ENCODE measurements around the gene DAB2IP. TPM values are rescaled to one million over a fixed set of nuclear protein-coding genes. Genes with fewer than 3 reads are reported as not detected.

The DAB2IP gene
- total RNA-seq (2014; rRNA removed; shearing (Covaris generic)) (35.1 and 42.8 TPM in 2 replicates), polyA plus RNA-seq (2016; fragmentation: Nextera tagmentation; extraction: Ambion mirVana) (8.9 and 11.4 TPM in 2 replicates)
- long read RNA-seq, partial matches to known transcripts, result 3 of 3 reads
- long read RNA-seq, other reads (novel, unspliced or antisense), result 0 of 3 reads

DNA sequence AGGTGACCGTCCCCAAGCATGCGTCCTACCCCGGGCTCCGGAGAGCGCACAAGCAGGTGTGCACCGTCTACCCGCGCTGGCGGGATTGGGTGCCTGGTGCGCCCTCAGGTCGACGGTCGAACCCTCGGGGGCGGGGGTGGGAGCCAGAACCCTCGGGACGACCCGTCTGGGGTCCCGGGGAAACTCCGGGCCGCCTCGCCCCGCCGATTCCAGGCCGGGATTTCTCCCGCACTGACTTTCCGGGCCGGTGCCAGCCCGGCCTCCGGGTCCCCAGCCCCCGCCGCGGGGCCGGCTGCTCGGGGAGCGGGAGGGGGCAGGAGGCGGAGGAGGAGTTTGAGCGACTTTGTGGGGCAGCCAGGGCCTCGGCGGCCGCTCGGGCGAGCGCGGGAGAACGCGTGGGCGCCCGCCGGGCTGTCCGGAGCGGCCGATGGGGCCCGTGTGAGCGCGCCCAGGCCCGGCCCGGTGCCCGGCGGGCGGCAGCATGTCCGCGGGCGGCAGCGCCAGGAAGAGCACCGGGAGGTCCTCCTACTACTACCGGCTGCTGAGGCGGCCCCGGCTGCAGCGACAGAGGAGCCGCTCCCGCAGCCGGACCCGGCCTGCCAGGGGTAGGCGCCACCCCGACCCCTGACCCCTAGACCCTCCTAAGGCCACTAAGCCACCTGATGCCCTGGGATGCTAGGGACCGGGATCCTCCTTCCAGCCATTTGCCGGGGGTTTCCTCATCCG is at the start of gene DAB2IP:
Gene DAB2IP, plus strand, starts transcription at position 340 of the 726 bp plus-strand sequence. Its CDS starts 142 bp downstream, at position 482.
- Histone ChIP-seq H3K79me2 (replicated peaks; ENCODE audit: insufficient read depth) (peaks cover 26% of the 10 kb centered on the region), H3K4me2 (peak within 1 kb of the TSS; percentile 98), H3K36me3 (ENCODE audit: insufficient read depth) (no peaks in the 10 kb centered on the region), H3F3A (replicated peaks; ENCODE audit: low read depth) (peaks cover 8% of the 10 kb centered on the region; the same call in 1 of the 2 replicates), H3K9me2 (ENCODE audit: insufficient read depth) (no peaks in the 10 kb centered on the region), H3K27ac (ENCODE audit: low read depth) (no peak within 1 kb of the TSS), H3K27me3 (ENCODE audit: insufficient read depth) (peaks cover 7% of the 10 kb centered on the region; the same call in 1 of the 2 replicates), H3K4me1 (ENCODE audit: insufficient read depth) (peaks cover 30% of the 10 kb centered on the region), H4K20me1 (replicated peaks; ENCODE audit: insufficient read depth) (peaks cover 27% of the 10 kb centered on the region), H3K4me3 (peak within 1 kb of the TSS; percentile 81), H2AFZ (peak within 1 kb of the TSS; percentile 52; the same call in 1 of the 2 replicates)
- TF ChIP-seq CREB1 (CRISPR knock-in tag; IDR thresholded peaks at IDR 0.05; ENCODE audit: low read depth) (no peak), JUNB (IDR thresholded peaks at IDR 0.05; ENCODE audit: unreplicated experiment) (no peak), POLR2AphosphoS5 (IDR thresholded peaks at IDR 0.05; ENCODE audit: low read depth) (no peak; the same call in 1 of the 2 replicates), ZNF331 (CRISPR knock-in tag; IDR thresholded peaks at IDR 0.05; ENCODE audit: low read depth) (no peak), STAT1 (IDR thresholded peaks at IDR 0.05; ENCODE audit: unreplicated experiment) (no peak), EZH2phosphoT487 (IDR thresholded peaks at IDR 0.05; ENCODE audit: unreplicated experiment) (no peak), NANOG (IDR thresholded peaks at IDR 0.05; ENCODE audit: borderline replicate concordance) (no peak), EZH2 (IDR thresholded peaks at IDR 0.05; ENCODE audit: low read depth, unreplicated experiment) (no peak), ZNF114 (CRISPR knock-in tag; IDR thresholded peaks at IDR 0.05) (no peak)
- TF ChIP-seq, protein P1, sequence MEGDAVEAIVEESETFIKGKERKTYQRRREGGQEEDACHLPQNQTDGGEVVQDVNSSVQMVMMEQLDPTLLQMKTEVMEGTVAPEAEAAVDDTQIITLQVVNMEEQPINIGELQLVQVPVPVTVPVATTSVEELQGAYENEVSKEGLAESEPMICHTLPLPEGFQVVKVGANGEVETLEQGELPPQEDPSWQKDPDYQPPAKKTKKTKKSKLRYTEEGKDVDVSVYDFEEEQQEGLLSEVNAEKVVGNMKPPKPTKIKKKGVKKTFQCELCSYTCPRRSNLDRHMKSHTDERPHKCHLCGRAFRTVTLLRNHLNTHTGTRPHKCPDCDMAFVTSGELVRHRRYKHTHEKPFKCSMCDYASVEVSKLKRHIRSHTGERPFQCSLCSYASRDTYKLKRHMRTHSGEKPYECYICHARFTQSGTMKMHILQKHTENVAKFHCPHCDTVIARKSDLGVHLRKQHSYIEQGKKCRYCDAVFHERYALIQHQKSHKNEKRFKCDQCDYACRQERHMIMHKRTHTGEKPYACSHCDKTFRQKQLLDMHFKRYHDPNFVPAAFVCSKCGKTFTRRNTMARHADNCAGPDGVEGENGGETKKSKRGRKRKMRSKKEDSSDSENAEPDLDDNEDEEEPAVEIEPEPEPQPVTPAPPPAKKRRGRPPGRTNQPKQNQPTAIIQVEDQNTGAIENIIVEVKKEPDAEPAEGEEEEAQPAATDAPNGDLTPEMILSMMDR (conservative IDR thresholded peaks at IDR 0.05; ENCODE audit: low read depth in 2 of 2), result no peak
- TF ChIP-seq, protein P2, sequence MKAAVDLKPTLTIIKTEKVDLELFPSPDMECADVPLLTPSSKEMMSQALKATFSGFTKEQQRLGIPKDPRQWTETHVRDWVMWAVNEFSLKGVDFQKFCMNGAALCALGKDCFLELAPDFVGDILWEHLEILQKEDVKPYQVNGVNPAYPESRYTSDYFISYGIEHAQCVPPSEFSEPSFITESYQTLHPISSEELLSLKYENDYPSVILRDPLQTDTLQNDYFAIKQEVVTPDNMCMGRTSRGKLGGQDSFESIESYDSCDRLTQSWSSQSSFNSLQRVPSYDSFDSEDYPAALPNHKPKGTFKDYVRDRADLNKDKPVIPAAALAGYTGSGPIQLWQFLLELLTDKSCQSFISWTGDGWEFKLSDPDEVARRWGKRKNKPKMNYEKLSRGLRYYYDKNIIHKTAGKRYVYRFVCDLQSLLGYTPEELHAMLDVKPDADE (IDR thresholded peaks at IDR 0.05), result no peak
- TF ChIP-seq, protein P3, sequence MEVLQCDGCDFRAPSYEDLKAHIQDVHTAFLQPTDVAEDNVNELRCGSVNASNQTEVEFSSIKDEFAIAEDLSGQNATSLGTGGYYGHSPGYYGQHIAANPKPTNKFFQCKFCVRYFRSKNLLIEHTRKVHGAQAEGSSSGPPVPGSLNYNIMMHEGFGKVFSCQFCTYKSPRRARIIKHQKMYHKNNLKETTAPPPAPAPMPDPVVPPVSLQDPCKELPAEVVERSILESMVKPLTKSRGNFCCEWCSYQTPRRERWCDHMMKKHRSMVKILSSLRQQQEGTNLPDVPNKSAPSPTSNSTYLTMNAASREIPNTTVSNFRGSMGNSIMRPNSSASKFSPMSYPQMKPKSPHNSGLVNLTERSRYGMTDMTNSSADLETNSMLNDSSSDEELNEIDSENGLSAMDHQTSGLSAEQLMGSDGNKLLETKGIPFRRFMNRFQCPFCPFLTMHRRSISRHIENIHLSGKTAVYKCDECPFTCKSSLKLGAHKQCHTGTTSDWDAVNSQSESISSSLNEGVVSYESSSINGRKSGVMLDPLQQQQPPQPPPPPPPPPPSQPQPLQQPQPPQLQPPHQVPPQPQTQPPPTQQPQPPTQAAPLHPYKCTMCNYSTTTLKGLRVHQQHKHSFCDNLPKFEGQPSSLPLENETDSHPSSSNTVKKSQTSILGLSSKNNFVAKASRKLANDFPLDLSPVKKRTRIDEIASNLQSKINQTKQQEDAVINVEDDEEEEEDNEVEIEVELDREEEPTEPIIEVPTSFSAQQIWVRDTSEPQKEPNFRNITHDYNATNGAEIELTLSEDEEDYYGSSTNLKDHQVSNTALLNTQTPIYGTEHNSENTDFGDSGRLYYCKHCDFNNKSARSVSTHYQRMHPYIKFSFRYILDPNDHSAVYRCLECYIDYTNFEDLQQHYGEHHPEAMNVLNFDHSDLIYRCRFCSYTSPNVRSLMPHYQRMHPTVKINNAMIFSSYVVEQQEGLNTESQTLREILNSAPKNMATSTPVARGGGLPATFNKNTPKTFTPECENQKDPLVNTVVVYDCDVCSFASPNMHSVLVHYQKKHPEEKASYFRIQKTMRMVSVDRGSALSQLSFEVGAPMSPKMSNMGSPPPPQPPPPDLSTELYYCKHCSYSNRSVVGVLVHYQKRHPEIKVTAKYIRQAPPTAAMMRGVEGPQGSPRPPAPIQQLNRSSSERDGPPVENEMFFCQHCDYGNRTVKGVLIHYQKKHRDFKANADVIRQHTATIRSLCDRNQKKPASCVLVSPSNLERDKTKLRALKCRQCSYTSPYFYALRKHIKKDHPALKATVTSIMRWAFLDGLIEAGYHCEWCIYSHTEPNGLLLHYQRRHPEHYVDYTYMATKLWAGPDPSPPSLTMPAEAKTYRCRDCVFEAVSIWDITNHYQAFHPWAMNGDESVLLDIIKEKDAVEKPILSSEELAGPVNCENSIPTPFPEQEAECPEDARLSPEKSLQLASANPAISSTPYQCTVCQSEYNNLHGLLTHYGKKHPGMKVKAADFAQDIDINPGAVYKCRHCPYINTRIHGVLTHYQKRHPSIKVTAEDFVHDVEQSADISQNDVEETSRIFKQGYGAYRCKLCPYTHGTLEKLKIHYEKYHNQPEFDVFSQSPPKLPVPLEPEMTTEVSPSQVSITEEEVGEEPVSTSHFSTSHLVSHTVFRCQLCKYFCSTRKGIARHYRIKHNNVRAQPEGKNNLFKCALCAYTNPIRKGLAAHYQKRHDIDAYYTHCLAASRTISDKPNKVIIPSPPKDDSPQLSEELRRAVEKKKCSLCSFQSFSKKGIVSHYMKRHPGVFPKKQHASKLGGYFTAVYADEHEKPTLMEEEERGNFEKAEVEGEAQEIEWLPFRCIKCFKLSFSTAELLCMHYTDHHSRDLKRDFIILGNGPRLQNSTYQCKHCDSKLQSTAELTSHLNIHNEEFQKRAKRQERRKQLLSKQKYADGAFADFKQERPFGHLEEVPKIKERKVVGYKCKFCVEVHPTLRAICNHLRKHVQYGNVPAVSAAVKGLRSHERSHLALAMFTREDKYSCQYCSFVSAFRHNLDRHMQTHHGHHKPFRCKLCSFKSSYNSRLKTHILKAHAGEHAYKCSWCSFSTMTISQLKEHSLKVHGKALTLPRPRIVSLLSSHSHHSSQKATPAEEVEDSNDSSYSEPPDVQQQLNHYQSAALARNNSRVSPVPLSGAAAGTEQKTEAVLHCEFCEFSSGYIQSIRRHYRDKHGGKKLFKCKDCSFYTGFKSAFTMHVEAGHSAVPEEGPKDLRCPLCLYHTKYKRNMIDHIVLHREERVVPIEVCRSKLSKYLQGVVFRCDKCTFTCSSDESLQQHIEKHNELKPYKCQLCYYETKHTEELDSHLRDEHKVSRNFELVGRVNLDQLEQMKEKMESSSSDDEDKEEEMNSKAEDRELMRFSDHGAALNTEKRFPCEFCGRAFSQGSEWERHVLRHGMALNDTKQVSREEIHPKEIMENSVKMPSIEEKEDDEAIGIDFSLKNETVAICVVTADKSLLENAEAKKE (CRISPR knock-in tag; IDR thresholded peaks at IDR 0.05), result no peak
- TF ChIP-seq, protein P4, sequence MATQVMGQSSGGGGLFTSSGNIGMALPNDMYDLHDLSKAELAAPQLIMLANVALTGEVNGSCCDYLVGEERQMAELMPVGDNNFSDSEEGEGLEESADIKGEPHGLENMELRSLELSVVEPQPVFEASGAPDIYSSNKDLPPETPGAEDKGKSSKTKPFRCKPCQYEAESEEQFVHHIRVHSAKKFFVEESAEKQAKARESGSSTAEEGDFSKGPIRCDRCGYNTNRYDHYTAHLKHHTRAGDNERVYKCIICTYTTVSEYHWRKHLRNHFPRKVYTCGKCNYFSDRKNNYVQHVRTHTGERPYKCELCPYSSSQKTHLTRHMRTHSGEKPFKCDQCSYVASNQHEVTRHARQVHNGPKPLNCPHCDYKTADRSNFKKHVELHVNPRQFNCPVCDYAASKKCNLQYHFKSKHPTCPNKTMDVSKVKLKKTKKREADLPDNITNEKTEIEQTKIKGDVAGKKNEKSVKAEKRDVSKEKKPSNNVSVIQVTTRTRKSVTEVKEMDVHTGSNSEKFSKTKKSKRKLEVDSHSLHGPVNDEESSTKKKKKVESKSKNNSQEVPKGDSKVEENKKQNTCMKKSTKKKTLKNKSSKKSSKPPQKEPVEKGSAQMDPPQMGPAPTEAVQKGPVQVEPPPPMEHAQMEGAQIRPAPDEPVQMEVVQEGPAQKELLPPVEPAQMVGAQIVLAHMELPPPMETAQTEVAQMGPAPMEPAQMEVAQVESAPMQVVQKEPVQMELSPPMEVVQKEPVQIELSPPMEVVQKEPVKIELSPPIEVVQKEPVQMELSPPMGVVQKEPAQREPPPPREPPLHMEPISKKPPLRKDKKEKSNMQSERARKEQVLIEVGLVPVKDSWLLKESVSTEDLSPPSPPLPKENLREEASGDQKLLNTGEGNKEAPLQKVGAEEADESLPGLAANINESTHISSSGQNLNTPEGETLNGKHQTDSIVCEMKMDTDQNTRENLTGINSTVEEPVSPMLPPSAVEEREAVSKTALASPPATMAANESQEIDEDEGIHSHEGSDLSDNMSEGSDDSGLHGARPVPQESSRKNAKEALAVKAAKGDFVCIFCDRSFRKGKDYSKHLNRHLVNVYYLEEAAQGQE (IDR thresholded peaks at IDR 0.05; ENCODE audit: unreplicated experiment), result no peak
- ATAC-seq (peak; percentile 46), DNase-seq (ENCODE audit: low spot score) (peak; percentile 80)
- Mint-ChIP-seq H3K4me1 (peaks cover 63% of the 10 kb centered on the region), H3K27me3 (ENCODE audit: insufficient read depth, low read depth, poor library complexity) (peaks cover 22% of the 10 kb centered on the region), H3K4me3 (peak within 1 kb of the TSS; percentile 85), H3K36me3 (ENCODE audit: low read depth) (no peaks in the 10 kb centered on the region), H3K27ac (no peak within 1 kb of the TSS), H3K9me3 (no peaks in the 10 kb centered on the region; the same call in 2 of the 3 replicates)

All from GM23338 (cell line).